Measurements from ENCODE around the gene BMP2K.

Gene BMP2K

DNA sequence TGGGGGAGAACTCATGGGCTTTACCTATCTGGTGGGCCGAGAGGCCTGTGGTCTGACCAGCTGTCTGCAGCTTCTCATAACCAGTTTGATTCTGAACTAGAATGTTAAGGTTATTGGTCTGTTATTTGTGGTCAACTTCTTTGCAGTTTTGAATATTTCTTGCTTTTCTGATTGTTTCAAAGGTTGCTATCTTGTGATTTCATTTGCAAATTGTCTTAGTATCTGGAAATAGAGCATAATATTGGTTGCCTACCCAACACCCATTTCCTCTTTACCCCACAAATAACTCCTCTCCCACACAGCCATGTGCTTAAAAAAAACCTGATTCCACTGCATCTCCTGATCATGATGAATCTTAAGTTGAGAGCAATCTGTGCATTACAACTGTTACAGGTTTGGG lies 39.1 kb upstream of the BMP2K start:
- DNase-seq, result no peak
- no peaks in the 10 kb centered on the region for H3K36me3 ChIP-seq
- no peak overlapping the region for H3K4me3 ChIP-seq (ENCODE audit: low read depth, low read length)
- no peaks in the 10 kb centered on the region for H3K9me3 ChIP-seq (ENCODE audit: severe bottlenecking)
- TF ChIP-seq, protein P1, sequence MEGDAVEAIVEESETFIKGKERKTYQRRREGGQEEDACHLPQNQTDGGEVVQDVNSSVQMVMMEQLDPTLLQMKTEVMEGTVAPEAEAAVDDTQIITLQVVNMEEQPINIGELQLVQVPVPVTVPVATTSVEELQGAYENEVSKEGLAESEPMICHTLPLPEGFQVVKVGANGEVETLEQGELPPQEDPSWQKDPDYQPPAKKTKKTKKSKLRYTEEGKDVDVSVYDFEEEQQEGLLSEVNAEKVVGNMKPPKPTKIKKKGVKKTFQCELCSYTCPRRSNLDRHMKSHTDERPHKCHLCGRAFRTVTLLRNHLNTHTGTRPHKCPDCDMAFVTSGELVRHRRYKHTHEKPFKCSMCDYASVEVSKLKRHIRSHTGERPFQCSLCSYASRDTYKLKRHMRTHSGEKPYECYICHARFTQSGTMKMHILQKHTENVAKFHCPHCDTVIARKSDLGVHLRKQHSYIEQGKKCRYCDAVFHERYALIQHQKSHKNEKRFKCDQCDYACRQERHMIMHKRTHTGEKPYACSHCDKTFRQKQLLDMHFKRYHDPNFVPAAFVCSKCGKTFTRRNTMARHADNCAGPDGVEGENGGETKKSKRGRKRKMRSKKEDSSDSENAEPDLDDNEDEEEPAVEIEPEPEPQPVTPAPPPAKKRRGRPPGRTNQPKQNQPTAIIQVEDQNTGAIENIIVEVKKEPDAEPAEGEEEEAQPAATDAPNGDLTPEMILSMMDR (IDR thresholded peaks at IDR 0.05; ENCODE audit: low read depth, low read length), result no peak
- H3K27me3 ChIP-seq (ENCODE audit: insufficient read depth, low read depth, severe bottlenecking), result no peaks in the 10 kb centered on the region
- no peak overlapping the region for H3K27ac ChIP-seq

DNA sequence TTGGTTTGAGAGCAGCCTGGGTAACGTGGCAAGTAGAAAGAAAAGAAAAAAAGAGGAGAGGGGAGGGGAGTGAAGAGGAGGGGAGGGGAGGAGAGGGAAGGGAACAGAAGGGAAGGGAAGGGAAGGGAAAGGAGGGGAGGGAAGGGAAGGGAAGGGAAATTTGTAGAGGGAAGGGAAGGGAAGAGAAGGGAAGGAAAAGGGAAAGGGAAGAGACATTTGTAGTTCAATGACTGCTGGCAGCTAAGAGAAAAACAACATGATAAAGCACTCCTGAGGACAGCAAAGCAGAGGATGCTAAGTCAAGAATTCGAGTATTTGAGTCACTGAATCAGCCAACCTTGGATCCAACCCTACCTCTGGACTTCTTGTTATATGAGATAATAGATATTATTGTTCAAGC lies 38.2 kb upstream of the BMP2K start:
- TF ChIP-seq, protein P1 (IDR thresholded peaks at IDR 0.05; ENCODE audit: low read depth, low read length), result no peak
- no peaks in the 10 kb centered on the region for H3K9me3 ChIP-seq (ENCODE audit: severe bottlenecking)
- no peaks in the 10 kb centered on the region for H3K27me3 ChIP-seq (ENCODE audit: insufficient read depth, low read depth, severe bottlenecking)
- H3K36me3 ChIP-seq, result no peaks in the 10 kb centered on the region
- no peak for DNase-seq
- H3K4me3 ChIP-seq (ENCODE audit: low read depth, low read length), result no peak overlapping the region
- H3K27ac ChIP-seq, result no peak overlapping the region

DNA sequence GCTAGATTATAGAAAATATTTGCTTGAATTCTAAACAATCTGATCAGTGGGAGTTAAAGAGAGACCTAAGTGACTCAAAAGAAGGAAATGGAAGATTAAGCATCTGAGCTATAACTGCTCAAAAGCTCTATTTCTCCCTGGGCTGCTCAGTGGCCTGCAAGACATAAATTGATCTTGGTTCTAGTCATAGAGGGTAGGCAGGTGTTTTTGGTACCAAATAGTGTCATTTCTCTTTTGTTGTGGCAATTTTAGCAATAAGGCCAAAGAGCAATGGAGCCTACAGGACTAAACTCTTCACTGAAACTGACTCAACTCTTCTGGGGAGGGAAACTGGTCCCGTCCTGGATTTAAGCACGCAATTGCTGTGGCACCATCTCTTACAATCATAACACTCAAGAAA lies 33.9 kb upstream of the BMP2K start:
- H3K27me3 ChIP-seq (ENCODE audit: insufficient read depth, low read depth, severe bottlenecking), result no peaks in the 10 kb centered on the region
- no peaks in the 10 kb centered on the region for H3K36me3 ChIP-seq
- no peak for DNase-seq
- TF ChIP-seq, protein P1 (IDR thresholded peaks at IDR 0.05; ENCODE audit: low read depth, low read length), result no peak
- H3K4me3 ChIP-seq (ENCODE audit: low read depth, low read length), result no peak overlapping the region
- H3K27ac ChIP-seq, result no peak overlapping the region
- H3K9me3 ChIP-seq (ENCODE audit: severe bottlenecking), result no peaks in the 10 kb centered on the region

DNA sequence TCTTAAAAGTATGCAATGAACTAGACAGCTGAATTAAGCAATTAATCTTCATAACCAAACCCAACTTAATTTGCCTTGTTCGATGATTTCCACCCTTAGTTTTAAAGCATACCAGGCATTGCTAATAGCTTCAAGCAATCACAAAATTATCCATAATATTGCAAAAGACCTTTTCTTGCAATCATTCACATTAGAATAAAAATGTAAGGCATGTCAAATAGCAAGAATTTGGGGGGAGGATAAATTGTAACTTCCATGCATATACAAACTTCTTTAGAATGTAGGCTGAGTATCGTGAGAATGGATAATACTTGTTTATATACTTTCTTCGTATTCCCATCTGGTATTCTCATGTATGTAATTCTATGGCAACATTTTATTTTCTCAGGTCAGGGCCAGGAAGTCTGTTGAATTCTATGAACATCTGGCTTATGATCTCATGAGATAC lies 28.7 kb upstream of the BMP2K start:
- TF ChIP-seq, protein P1 (IDR thresholded peaks at IDR 0.05; ENCODE audit: low read depth, low read length), result no peak
- no peak for DNase-seq
- Histone ChIP-seq H3K27me3 (ENCODE audit: insufficient read depth, low read depth, severe bottlenecking) (no peaks in the 10 kb centered on the region), H3K9me3 (ENCODE audit: severe bottlenecking) (no peaks in the 10 kb centered on the region), H3K36me3 (no peaks in the 10 kb centered on the region), H3K4me3 (ENCODE audit: low read depth, low read length) (no peak overlapping the region), H3K27ac (no peak overlapping the region)

DNA sequence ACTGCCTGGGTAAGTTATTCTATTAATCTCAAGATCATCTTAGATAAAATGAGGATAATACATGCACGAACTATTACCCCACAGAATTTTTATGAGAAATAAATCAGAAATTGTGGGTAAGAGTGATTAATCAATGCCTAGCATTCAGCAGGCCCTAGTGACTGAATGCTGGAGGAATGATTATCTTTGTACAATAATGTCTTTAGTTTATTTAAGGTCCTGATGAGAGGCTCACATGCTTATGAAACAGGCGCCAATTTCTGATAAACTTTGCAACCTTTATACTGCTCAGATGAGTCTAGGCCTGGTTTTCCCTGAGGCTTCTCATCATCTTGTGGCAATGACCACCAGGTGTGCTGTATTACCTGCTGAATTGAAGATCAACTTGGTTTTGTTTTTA lies 27.8 kb upstream of the BMP2K start:
- H3K9me3 ChIP-seq (ENCODE audit: severe bottlenecking), result no peaks in the 10 kb centered on the region
- TF ChIP-seq, protein P1 (IDR thresholded peaks at IDR 0.05; ENCODE audit: low read depth, low read length), result no peak
- no peaks in the 10 kb centered on the region for H3K27me3 ChIP-seq (ENCODE audit: insufficient read depth, low read depth, severe bottlenecking)
- no peaks in the 10 kb centered on the region for H3K36me3 ChIP-seq
- DNase-seq, result no peak
- no peak overlapping the region for H3K27ac ChIP-seq
- H3K4me3 ChIP-seq (ENCODE audit: low read depth, low read length), result no peak overlapping the region

DNA sequence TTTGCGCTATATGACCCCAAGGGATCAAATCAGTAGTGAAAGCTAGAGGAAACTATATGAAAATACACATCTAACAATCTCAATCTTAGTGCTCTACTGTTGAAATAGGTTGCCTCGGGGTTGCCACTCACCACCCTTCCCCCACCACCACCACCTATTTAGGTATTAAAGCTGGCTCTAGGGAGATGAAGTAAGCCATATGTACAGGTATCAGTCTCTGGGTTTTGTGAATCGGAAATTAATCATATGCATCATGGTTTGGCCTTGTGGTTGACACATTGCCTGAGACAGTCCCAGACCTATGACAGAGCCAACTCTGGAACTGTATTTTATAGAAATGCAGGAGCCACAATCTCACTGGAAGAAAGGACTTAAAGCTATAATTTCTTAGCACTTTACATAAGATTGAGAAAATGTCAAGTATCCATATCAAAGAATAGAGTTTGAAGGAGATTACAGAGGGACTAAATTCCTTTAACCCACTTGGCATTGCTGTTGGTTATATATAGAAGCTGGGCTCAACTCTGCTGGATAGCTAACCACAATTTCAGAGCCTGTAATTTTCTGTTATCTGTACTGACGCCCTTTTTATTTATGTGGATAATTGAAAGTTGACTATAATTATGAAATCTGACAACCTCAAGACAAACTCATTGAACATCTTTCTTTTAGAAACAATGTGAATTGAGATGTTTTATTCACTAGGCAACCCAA lies 26.7 kb upstream of the BMP2K start:
- Histone ChIP-seq H3K4me3 (ENCODE audit: low read depth, low read length) (no peak overlapping the region), H3K9me3 (ENCODE audit: severe bottlenecking) (no peaks in the 10 kb centered on the region), H3K27ac (no peak overlapping the region), H3K27me3 (ENCODE audit: insufficient read depth, low read depth, severe bottlenecking) (no peaks in the 10 kb centered on the region), H3K36me3 (no peaks in the 10 kb centered on the region)
- TF ChIP-seq, protein P1 (IDR thresholded peaks at IDR 0.05; ENCODE audit: low read depth, low read length), result no peak
- no peak for DNase-seq
